Mammary epithelial cell (primary cell): Measurements from ENCODE around the gene ZNF620.
"Not testable (repeated sequence)": the region's sequence is repeated elsewhere in the genome, so short reads cannot be mapped to it uniquely, and the experiment has no call there.

ENCODE experiments used
- CTCF ChIP-seq, 2 donors: IDR thresholded peaks in 1 of 2; conservative IDR thresholded peaks in 1 of 2; 2 replicates each; pipeline ENCODE4 v1.5.1; 2011 to 2012; ENCODE audit warnings: inconsistent platforms in 2 of 2, low read length in 2 of 2, mild to moderate bottlenecking in 2 of 2, control low read depth in 1 of 2, low read depth in 1 of 2; ENCODE audit not compliant: insufficient read depth in 1 of 2; ENCODE audit errors: extremely low read depth in 1 of 2
- EZH2 ChIP-seq: IDR thresholded peaks from 2 replicates; pipeline ENCODE4 v1.6.1; 2012; ENCODE audit warnings: low read length, inconsistent platforms, borderline replicate concordance

GRCh38 chr3:40462838-40463237 is 43.0 kb upstream of the ZNF620 start:
- not testable (repeated sequence) for TF ChIP-seq CTCF (conservative IDR thresholded peaks at IDR 0.05 in 1 of 2, IDR thresholded peaks at IDR 0.05 in 1 of 2; ENCODE audit: extremely low read depth in 1 of 2, insufficient read depth in 1 of 2, low read depth in 1 of 2, low read length in 2 of 2); EZH2
